Measurements from ENCODE around the gene TREML4. TPM values are rescaled to one million over a fixed set of nuclear protein-coding genes. Genes with fewer than 3 reads are reported as not detected.
A peak's percentile ranks its signal among the peaks of the same experiment; 100 is the strongest.

TREML4 gene
- total and polyA plus RNA-seq, 2 donors (not counting 1 experiment from before 2014, with no cell fraction given) = 1.7 TPM; not detected in 1

- Histone ChIP-seq H3K4me2 (replicated peaks; ENCODE audit: low read depth, low read length, poor library complexity, severe bottlenecking) (peak overlapping the region; percentile 17), H3K9me3 (ENCODE audit: control extremely low read depth in 1 of 3, control insufficient read depth in 2 of 3, insufficient read depth in 1 of 3, low read length in 2 of 3) (peaks cover 0 to 8% (median 7%) of the 10 kb centered on the region in 3 donors), H3K4me1 (ENCODE audit: control insufficient read depth in 2 of 2, insufficient read depth in 2 of 2, low read length in 2 of 2) (peaks cover 11 to 13% of the 10 kb centered on the region in 2 donors), H3K4me3 (ENCODE audit: control extremely low read depth in 1 of 5, extremely low read depth in 1 of 5, insufficient read depth in 1 of 5, low read depth in 2 of 5, low read length in 4 of 5) (no peak overlapping the region), H3K9ac (ENCODE audit: low read length) (no peak overlapping the region), H3K79me2 (ENCODE audit: control insufficient read depth, insufficient read depth, low read length) (no peaks in the 10 kb centered on the region), H3K27me3 (replicated peaks in 1 of 4; ENCODE audit: control extremely low read depth in 1 of 4, control insufficient read depth in 3 of 4, insufficient read depth in 4 of 4, low read length in 3 of 4) (peaks cover 0 to 3% (median 0%) of the 10 kb centered on the region in 4 experiments), H2AFZ (ENCODE audit: insufficient read depth, low read depth, low read length, poor library complexity, severe bottlenecking) (no peak overlapping the region), H3K27ac (ENCODE audit: low read length in 2 of 2) (no peak overlapping the region), H4K20me1 (ENCODE audit: control insufficient read depth, insufficient read depth, low read length, poor library complexity, severe bottlenecking) (no peaks in the 10 kb centered on the region), H3K36me3 (replicated peaks in 1 of 2; ENCODE audit: control extremely low read depth in 1 of 2, control insufficient read depth in 1 of 2, extremely low read depth in 1 of 2, insufficient read depth in 2 of 2, low read length in 1 of 2) (no peaks in the 10 kb centered on the region)
- Mint-ChIP-seq H3K27me3 (peaks cover 4% of the 10 kb centered on the region), H3K27ac (no peak overlapping the region), H3K9me3 (ENCODE audit: insufficient read depth) (peaks cover 3% of the 10 kb centered on the region), H3K4me1 (peaks cover 12% of the 10 kb centered on the region), H3K4me3 (no peak overlapping the region)
- POLR2A ChIA-PET = no interaction called here
- WGBS (ENCODE audit: insufficient coverage) = 76% methylated on average over 5 of the region's 5 CpGs
- CTCF ChIA-PET = interaction anchor here (1.3 kb wide), 1 partner anchor 73 kb away, joined by 3 read pairs; no protein-coding TSS in a partner anchor
- TF ChIP-seq EZH2 (IDR thresholded peaks at IDR 0.05; ENCODE audit: borderline replicate concordance, insufficient read depth, low read depth, low read length, poor library complexity, severe bottlenecking) (no peak), CTCF (IDR thresholded peaks at IDR 0.05) (no peak)
- DNase-seq (no peak), ATAC-seq (ENCODE audit: low read depth) (no peak)
- intact Hi-C loops (cut with micrococcal nuclease) = no loop called here
Observed at GRCh38 chr6:41255638-41256246, 27.6 kb downstream of the TREML4 start.

GRCh38 chr6:41256383-41256782, 28.2 kb downstream of the TREML4 start:
- H3K79me2 ChIP-seq (ENCODE audit: control insufficient read depth, insufficient read depth, low read length) = no peaks in the 10 kb centered on the region

More at GRCh38 chr6:41256383-41256782, 28.2 kb downstream of the TREML4 start:
- CTCF ChIA-PET = interaction anchor here (1.3 kb wide), 1 partner anchor 74 kb away, joined by 3 read pairs; no protein-coding TSS in a partner anchor
- Histone ChIP-seq H3K27ac (ENCODE audit: low read length in 2 of 2) (no peak overlapping the region), H3K4me2 (replicated peaks; ENCODE audit: low read depth, low read length, poor library complexity, severe bottlenecking) (peak overlapping the region; percentile 17), H3K4me3 (ENCODE audit: control extremely low read depth in 1 of 5, extremely low read depth in 1 of 5, insufficient read depth in 1 of 5, low read depth in 2 of 5, low read length in 4 of 5) (no peak overlapping the region), H3K4me1 (ENCODE audit: control insufficient read depth in 2 of 2, insufficient read depth in 2 of 2, low read length in 2 of 2) (peaks cover 11 to 13% of the 10 kb centered on the region in 2 donors), H4K20me1 (ENCODE audit: control insufficient read depth, insufficient read depth, low read length, poor library complexity, severe bottlenecking) (no peaks in the 10 kb centered on the region), H3K9ac (ENCODE audit: low read length) (no peak overlapping the region), H3K27me3 (replicated peaks in 1 of 4; ENCODE audit: control extremely low read depth in 1 of 4, control insufficient read depth in 3 of 4, insufficient read depth in 4 of 4, low read length in 3 of 4) (peaks cover 0 to 3% (median 0%) of the 10 kb centered on the region in 4 experiments), H2AFZ (ENCODE audit: insufficient read depth, low read depth, low read length, poor library complexity, severe bottlenecking) (no peak overlapping the region), H3K36me3 (replicated peaks in 1 of 2; ENCODE audit: control extremely low read depth in 1 of 2, control insufficient read depth in 1 of 2, extremely low read depth in 1 of 2, insufficient read depth in 2 of 2, low read length in 1 of 2) (no peaks in the 10 kb centered on the region), H3K9me3 (ENCODE audit: control extremely low read depth in 1 of 3, control insufficient read depth in 2 of 3, insufficient read depth in 1 of 3, low read length in 2 of 3) (peaks cover 0 to 14% (median 6%) of the 10 kb centered on the region in 3 donors)
- DNase-seq (no peak), ATAC-seq (ENCODE audit: low read depth) (no peak)
- Mint-ChIP-seq H3K4me3 (no peak overlapping the region), H3K27me3 (peaks cover 4% of the 10 kb centered on the region), H3K9me3 (ENCODE audit: insufficient read depth) (peaks cover 3% of the 10 kb centered on the region), H3K4me1 (peaks cover 12% of the 10 kb centered on the region), H3K27ac (no peak overlapping the region)
- TF ChIP-seq CTCF (IDR thresholded peaks at IDR 0.05) (no peak), EZH2 (IDR thresholded peaks at IDR 0.05; ENCODE audit: borderline replicate concordance, insufficient read depth, low read depth, low read length, poor library complexity, severe bottlenecking) (no peak)
- 87% methylated on average over 1 of the region's 1 CpG for WGBS (ENCODE audit: insufficient coverage)
- POLR2A ChIA-PET = no interaction called here
- intact Hi-C loops (cut with micrococcal nuclease) = no loop called here
